Ramos (cell line): ENCODE data around the gene GOLGA6L10.
"Not testable (repeated sequence)": the region's sequence is repeated elsewhere in the genome, so short reads cannot be mapped to it uniquely, and the experiment has no call there.

Experiments
- in situ Hi-C: fragments of 300-500 bp; cut with MboI; formaldehyde crosslinking; loops from one replicate; pipeline ENCODE4 v1.14.3; 2022; ENCODE audit warnings: low sequenced_read_pairs; ENCODE audit not compliant: unreplicated experiment

GOLGA6L10 gene

DNA sequence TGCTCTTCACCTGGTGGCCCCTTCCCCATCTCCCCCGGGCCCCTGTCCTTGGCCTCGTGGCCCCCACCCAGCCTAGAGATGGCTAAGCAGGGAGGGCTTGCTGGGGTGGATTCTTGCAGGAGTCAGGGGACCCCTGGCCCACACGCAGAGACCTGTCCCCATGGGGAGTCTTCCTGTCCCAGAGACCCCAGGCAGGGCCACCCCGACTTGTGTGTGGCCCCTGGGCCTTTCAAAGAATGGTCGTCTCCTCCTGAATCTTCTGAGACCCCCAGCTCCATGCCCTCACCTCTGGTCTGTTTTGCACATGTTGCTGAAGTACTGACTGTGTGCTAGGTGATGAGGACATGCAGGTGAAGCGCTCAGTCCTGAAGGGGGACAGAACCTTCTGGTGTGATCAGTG lies 28.4 kb downstream of the GOLGA6L10 start:
- in situ Hi-C loops, result not testable (repeated sequence)

DNA sequence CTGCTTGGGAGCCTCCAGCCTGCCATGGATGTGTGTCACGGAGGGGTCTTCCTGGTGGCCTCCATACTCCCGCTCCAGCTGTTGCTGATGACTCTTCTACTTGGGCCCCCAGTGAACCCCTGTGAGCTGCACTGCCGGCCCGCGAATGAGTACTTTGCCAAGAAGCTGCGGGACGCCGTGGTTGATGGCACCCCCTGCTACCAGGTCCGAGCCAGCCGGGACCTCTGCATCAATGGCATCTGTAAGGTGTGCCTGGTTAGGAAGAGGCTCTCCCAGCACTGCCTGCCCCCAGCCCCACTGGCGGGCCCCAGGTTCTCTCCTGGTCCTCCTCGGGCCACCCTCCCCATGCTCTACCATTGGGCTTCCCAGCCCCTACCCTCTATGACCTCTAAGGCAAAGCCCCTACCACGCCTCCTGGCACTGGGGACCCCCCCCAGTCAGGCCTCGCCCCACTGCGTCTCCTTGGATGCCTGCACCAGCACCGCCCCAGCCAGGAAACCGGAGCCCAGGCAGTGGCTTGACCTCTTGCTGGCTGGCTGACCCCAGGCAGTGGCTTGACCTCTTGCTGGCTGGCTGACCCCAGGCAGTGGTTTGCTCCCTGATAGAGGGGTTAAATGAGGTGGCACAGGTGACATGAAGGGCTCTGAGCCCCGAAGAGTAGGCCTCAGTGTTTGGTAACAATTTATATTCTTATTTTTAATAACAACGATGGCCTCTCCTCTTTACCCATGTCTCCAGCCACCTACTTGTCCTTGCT lies 29.6 kb downstream of the GOLGA6L10 start:
- in situ Hi-C loops, result not testable (repeated sequence)

DNA sequence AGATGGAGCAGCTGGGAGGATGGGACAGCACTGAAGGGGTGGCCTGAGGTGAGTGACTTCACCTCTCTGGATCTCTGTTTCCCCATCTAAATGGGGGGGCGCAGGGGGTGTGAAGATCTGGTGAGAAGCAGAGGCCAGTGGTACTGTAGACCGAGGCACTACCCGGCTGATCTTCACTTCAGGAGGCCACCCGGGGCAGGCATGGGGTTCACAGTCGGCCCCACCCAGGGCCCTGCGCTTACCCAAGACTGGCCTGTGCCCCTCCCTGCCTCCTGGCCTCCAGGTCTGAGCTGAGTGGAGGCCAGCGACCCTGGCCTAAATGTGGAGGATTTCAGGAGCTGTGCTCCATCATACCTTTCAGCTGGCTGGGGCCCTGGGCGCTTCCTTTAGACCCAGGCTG lies 31.0 kb downstream of the GOLGA6L10 start:
- in situ Hi-C loops, result not testable (repeated sequence)

DNA sequence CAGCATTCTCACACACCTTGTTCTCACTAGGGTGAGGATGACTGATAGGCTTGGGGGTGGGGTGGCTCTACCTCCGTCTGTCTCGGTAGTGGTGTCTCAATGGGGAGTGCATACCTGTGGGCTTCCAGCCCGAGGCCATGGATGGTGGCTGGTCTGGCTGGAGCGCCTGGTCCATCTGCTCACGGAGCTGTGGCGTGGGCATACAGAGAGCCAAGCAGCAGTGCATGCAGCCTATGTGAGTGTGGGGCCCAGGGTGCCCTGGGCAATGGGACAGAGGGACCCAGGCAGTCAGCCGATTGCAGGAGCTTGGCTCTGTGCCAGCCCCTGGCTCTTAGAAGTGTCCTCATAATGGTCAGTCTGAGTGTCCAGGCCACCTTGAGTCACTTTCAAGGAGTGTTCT lies 31.8 kb downstream of the GOLGA6L10 start:
- in situ Hi-C loops, result not testable (repeated sequence)

DNA sequence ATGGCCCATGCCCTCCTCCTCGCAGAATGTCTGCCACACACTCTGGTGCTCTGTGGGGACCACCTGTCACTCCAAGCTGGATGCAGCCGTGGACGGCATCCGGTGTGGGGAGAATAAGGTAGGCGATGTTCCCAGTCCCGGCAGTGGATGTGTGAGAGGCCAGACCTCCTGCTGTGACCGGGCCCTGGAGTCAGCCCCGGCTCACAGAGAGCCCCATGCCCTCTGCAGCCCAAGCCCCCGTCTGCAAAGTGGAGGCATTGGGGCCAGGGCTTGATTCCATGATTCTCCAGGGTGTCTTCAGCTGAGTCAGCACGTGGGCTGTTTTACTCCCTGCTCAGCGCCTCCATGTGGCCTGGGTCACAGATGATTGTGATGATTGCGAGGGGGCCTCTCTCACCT lies 32.2 kb downstream of the GOLGA6L10 start:
- in situ Hi-C loops, result no loop called here

DNA sequence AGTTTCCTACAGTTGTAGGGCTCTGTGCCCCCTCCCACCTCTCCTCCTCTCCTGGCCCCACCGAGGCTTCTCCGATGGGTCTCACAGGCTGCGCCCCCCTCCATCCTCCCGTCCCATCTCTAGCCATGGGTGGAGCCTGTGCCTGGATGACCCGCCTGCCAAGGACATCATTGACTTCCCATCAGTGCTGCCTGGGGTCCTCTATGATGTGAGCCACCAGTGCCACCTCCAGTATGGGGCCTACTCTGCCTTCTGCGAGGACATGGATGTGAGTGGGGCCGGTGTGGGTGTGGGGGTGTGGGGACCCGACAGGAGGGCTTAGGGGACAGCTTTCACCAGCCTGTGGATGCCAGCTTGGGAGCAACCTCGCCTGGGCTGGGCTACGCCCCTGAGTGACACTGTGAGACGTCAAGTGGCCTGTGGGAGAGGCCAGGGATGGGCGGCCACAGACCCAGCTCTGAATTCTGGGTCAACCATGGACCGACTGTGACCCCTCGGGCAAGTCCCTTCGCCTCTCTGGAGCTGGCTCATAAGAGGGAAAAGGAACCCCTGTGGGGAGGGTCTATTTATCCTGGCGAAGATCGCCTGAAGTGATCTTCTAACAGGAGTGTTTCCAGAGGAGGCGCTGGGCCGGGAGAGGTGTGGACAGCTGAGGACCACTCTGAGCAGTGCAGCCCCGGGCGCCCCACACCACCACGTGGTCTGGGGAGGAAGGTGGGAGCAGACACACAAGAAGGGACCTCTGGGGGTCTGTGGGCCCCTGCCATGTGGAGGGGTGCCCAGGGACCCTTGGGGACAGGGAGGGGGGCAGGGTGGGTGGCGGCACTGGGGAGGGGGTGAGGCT lies 32.8 kb downstream of the GOLGA6L10 start:
- in situ Hi-C loops, result not testable (repeated sequence)

DNA sequence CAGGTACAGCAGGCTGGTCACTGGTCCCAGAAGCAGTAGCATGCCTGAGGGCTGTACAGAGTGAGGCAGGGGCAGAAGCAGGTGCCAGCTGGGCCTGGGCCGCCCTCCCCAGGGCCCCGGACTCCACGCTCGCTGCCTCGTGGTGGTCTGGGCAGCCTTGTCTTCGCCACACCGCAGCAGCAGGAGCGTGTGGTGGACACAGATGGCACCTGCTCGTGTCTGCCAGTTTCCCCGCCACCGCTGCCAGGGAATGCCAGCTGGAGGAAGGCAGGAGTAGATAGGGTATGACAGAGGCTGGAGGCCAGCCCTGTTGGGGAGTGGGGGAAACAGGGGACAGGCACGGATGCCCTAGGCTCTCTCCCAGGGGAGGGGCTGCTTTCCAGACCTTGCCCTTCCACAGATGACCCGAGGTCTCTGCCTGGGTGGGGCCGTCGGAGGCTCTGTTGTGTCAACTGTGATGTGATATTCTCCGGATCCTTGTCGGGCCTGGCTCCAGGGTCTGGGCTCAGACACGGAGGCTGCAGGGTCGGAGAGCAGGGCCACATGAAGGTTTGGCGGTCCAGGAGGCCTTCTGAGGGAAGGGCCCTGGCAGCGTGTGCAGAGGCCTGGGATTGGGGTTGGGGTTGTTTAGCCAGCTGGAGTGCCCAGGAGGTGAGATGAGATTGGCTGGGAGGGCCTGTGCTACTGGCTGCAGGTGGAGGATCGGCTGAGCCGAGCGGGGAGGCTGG lies 33.6 kb downstream of the GOLGA6L10 start:
- in situ Hi-C loops, result no loop called here

DNA sequence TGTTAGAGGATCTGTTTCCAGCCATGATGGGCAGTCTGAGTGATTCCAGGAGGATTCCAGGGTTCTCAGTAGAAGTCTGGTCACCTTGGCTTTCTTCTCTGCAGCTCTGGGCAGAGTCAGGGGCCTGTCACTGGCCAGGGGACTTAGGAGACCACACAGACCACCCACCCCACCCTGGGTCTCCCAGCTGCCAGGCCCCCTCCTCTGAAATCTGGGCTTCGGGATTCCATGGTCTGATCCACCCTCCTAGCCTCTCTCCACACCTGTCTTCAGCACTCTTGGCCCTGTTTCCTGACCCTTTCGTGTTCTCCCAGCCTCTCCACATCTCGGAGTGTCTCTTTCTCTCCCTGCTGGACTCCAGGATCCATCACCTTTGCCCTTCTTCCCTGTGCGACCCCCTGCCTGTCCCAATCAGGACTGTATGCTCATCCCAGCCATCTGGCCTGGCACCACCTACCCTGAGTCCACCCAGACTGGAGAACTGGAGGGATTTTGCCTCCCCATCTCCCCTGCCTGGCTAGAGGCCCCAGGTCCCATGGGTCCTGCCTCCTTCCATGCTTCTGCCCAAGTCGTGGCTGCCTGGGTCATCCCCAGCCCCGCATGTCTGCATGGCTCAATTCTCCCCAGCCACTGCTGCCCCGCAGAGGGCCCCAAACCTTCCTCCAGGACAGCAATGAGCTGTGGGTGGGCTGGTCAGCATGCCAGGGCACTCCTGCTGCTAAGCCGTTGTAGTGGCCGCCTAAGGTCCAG lies 34.3 kb downstream of the GOLGA6L10 start:
- in situ Hi-C loops, result no loop called here

DNA sequence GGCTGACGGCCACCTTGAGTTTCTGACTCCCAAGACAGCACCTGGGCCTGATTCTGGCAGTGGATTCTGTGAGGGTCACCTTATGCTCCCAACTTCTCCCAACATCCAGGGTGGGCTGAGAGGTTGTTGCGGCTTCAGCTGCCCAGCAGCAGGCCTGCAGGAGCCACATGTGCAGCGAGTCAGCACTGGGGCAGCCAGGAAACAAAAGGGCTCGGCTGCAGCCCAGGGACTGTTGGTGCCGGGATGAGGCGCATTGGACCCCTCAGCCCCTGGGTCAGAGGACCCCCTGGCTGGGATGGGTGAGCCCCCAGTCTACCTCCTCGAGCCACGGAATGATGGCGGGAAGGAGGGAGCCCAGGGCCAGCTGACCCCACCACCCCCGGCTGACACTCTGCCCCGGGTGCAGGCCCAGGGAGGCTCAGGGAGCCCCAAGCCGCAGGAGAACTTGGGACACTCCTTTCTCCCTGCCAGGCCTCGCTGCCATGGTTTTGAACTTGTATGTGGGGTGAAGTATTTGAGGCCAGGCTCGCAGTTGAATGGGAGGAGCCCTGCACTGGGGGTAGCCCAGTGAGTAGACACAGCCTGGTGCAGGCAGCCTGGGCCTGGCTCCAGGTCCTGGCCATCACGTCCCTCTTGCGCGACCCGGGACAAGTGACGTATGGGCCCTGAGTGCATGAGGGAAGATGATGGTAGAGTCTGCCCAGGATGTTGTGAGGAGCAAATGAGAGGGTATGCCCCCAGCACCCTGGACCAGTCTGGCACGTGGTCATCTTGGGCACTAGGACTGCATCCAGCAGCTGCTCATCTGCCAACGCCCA lies 35.1 kb downstream of the GOLGA6L10 start:
- in situ Hi-C loops, result not testable (repeated sequence)

DNA sequence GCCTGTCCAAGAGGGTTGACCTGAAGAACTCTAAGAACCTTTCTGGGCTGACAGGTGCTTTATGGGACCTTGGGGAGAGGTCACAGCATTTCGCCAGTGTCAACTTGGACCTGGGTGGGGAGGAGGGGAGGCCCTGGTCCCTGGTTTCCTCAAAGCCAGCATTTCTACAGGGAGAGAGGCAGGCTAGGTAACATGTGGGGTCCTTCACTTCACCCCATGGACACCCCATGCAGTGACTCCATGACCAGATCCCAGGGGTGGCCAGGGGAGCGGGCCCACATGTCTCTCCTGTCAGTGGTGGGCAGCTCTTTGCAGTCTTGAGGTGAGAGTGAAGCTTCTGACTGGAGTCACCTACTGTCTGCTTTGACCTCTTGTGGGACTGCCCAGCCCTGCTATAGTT lies 35.8 kb downstream of the GOLGA6L10 start:
- in situ Hi-C loops, result no loop called here

DNA sequence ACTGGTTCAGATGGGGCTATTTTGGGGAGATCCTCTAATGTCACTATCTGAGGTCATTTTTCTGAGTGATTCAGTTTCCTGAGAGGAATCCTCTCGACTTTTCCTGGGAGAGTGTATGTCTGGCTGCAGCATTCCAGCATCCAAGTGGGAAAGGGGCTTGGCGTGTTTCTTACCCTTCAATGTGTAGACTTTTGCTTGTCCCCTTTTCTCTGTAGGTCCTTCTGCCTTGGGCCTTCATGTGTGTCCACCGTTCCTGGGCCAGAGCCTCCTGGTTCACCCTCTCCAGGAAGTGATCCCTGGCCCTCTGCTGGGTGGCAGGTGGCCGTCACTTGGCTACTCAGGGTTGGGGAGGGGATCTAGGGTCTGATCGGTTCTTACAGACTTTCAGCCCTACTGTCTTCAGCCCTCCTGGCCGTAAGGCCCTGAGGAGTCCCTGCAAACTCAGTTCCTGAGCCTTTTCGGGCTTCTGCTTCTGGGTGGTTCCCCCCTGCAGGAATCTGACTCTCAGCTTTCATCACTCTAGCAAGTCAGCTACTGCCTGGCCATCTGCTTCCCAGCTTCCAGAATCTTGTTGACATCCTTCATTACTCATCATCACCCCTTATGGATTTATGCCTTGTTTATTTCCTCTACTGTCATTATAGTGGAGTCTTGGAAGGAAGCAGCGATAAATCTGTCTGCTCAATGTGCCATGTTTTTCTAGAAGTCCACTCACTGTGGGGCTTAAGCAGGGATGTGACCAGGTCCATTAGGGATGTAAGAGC lies 36.5 kb downstream of the GOLGA6L10 start:
- in situ Hi-C loops, result no loop called here

DNA sequence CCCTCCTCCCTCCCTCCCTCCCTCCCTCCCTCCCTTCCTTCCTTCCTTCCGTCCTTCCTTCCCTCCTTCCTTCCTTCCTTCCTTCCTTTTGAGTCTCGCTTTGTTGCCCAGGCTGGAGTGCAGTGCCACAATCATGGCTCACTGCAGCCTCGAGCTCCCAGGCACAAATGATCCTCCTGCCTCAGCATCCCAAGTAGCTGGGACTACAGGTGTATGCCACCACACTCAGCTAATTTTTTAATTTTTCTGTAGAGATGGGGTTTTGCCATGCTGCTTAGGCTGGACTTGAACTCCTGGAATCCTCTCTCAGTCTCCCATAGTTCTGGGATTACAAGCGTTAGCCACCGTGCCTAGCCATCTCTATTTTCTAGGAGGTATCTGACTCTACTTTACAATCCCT lies 38.0 kb downstream of the GOLGA6L10 start:
- in situ Hi-C loops, result not testable (repeated sequence)

DNA sequence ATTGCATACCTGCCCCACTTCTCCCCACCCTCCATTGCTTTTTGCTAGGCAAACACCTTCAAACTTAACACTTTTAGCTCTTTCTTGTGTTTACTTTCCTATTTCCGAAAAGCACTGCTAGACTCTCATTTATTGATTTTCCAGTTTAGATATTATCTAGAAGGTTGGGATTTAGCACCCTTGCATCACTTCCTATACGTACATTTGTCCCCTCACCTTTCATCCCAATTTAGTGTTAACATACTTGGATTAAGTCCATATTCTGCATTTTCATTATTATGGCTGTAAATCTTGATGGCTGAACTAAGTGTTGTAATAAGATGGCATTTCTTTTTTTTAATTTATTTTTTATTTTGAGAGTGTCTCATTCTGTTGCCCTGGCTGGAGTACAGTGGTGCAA lies 39.5 kb downstream of the GOLGA6L10 start:
- in situ Hi-C loops, result no loop called here

DNA sequence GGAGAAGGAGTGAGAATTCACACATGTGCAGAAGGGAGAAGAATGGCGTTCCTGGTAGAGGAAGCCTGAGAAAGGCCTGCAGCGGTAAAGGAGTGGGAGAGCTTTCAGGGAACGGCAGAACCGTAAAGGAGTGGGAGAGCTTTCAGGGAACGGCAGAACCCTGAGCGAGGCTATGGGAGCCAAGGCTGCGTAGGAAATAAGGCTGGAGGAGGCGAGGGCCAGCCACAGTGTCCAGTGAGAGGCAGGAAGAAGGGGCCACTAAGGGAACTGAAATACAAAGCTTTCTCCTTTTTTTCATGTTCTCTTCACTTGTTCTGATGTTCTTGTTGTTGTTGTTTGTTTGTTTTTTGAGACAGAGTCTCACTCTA lies 41.6 kb downstream of the GOLGA6L10 start:
- in situ Hi-C loops, result no loop called here

DNA sequence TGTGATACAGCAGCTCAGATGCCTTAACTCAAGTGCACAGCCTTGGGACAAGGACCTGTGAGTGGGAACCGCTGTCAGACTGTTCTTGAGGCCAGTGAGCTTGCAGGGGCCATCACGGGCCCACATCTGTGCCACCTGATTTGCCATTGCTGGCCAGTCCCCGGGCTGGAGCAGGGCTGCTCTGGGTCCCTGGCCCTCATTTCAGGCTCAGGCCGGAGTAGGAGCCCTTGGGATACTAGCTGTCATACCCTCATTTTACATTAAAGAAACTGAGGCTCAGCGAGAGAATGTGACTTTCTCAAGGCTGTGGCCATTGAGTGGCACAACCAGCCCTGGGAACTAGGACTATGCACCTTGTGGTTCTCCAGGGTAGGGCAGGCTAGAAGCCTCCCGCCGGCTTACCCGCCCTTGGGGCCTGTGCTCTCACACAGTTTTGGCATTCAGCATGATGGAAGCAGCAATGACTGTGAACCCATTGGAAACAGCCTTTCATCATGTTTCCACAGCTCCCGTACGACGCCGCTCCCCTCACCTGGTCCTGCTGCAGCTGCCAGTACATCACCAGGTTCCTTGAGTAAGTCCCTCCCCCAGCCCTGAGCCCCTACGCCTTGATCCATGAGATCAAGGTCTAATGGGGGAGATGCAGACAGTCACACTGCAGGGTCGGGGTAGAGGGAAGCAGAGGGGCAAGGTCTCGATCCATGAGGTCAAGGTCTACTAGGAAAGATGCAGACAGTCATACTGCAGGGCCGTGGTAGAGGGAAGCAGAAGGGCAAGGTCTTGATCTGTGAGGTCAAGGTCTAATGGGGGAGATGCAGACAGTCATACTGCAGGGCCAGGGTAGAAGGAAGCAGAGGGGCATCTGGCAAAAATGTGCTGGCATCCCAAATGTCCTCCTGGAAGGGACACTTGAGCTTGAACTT lies 42.2 kb downstream of the GOLGA6L10 start:
- in situ Hi-C loops, result no loop called here

DNA sequence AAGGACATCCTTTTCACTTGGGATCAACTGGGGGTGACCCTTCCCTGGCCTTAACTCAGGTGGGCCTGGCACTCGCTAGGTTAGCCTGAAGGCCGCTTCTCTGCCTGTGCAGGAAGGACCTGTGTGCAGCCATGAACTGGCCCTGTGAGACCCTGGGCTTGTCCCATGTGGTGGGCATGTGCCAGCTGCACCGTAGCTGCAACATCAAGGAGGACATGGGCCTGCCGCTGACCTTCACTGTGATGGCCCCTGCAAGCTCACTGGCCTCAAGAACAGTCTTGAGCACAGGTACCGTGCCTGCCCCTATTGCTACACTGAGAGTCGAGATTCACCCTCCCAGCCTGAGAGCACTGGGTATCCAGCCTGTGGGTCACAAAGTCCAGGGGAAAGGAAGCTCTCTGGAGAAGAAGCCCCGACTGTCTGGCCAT lies 43.6 kb downstream of the GOLGA6L10 start:
- in situ Hi-C loops, result no loop called here

DNA sequence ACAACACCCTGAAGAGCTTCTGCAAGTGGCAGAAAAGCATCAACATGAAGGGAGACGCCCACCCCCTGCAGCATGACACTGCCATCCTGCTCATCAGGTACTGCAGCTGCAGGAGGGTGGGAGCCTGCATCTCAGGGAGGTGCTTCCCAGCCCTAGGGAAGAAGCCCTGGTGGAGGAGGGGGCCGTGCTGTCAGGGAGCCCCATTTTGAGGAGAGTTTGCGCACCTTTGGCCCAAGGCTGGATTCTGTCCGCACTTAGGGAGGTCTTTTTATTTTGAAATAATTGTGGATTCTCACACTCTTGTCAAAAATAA lies 44.5 kb downstream of the GOLGA6L10 start:
- in situ Hi-C loops, result no loop called here
